NCI-H2227 treated with DMSO at 0.1 percent for 48 hours (cell line): ENCODE results near the gene EDAR.

Experiments used
- DNase-seq: peaks from one replicate; lab custom pipeline; 2025; lab: John Stamatoyannopoulos, UW

Gene EDAR

GRCh38 chr2:108908713-108909070 lies 80.3 kb downstream of the EDAR start:
- DNase-seq: no peak

DNA sequence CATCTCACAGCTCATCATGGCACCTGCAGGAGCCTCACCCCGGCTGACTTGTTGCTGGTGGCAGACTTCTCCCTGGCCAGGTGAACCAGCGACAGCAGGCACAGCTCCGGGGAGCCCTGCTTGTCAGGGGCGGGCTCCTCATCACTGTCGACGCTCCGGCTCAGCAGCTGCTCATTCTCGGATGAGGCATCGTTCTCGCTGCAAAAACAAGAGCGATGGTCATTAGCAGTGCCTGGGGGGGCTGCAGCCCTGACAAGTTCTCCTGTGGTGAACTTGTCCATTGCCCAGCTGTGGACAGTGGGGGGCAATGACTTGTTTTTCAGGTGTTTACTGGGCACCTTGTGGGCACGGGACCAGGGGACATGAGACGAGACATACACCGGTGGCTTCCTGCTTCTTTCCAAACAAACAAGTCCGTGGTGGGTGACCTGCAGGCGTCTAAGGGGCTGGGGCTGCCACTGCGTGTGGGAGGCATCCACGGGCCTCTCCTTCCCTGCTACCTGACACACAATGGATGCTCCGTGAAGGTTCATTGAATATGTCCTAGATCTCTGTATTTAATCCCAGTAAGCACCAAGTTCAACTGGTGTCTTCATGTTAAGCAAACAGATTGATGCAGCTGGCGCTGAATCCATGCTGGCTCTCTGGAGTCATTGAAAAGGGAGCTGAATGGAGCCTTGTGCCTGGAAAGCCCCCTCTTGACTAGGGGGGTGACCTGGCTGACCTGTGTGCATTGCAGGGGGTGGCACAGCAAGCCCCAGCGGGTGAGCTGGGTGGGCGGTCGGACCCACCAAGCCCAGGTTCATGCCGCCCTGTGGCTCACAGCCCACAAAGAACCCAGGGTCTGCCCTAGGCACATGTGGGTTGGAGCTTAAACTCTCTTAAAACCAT lies 81.0 kb downstream of the EDAR start:
- DNase-seq: no peak

GRCh38 chr2:108906403-108907077 lies 82.5 kb downstream of the EDAR start:
- DNase-seq: no peak

DNA sequence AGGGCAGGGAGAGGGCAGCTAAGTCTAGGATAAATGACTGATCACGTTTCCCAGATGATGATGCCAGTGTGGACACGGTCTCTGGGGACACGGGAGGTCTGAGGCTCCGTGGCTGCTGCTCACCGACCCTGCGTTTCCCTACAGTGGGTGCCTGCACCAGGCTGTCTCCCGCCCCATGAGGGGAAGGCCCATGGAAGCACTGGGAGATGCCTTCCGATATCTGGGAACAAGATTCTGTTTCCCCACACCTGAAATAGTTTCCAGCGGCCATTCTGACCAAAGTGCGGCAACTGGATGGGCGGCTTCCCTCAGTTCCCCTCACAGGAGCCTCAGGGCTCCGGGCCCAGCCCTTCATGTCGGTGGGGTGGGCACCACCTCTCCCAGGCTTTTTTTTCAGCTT lies 83.1 kb downstream of the EDAR start:
- no peak for DNase-seq

DNA sequence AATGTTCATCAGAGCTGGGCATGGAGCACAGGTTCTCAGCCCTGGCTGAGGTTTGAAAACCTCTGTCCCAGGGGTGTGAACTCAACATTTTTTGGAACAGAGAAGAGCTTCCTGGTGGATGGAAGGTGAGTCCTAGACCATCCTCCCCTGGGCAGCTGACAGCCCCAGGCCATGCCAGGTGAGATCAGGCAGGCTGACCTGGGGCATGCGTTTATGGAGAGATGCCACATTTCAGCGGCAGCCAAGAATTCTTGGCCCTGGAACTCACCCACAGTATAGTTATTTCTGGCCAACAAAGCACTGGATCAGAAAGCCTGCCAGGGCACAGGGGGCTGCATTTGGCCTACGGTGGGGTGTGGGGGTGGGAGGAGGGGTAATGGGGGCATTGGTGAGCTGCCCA lies 83.8 kb downstream of the EDAR start:
- no peak for DNase-seq

- no peak for DNase-seq
Measured at GRCh38 chr2:108904680-108905079, 84.3 kb downstream of the EDAR start.

DNA sequence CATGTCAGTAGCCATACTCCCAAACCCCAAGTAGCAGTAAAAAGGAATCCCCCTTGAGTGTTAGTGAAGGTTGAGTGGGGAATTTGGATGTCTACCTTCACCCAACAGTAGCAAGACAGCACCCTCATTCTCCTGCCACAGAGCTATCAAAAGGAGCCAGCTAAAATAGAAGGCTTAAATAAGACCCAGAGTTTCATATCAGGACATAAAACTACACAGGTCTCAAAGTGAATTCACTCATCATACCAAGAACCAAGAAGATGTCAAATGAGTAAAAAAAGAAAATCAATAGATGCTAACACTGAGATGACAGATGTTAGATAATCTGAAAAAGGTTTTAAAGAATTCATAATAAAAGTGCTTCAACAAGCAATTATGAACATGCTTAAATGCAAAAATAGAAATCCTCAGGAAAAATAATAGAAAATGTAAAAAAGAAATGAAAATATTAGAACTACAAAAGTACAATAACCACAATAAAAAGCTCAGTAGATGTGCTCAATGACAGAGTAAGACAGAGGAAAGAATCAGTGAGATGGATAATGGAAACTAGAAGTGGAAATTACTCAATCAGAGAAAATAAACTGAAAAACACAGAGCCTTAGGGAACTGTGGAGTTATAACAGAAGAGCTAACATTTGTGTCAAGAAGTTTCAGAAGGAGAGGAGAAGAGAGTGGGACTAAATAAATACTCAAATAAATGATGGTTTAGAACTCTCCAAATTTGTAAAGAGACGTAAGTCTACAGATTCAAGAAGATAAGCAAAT lies 90.5 kb downstream of the EDAR start:
- no peak for DNase-seq

GRCh38 chr2:108896741-108897140 lies 92.3 kb downstream of the EDAR start:
- DNase-seq: no peak

DNA sequence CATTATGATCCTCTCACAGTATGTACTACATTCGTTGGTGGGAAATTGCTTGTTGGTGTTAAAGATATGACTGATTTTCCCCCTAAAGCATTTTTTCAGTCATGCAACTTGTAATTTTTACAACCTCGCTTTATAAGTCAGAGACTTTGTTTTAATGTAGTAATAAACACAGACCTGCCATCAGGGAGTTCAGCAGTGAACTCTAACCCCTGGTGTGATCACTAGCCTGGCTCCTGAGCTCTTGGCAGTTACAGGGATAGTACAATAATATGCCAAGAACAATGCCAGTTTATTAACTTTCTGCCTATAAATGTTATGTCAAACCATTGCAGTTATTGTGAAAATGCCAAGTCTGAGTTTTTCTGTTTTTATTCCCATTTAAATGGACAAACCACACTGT lies 93.8 kb downstream of the EDAR start:
- DNase-seq: no peak

- no peak for DNase-seq
Measured at GRCh38 chr2:108894766-108895165, 94.3 kb downstream of the EDAR start.

GRCh38 chr2:108893277-108893676 lies 95.7 kb downstream of the EDAR start:
- DNase-seq: no peak

GRCh38 chr2:108889907-108890306 lies 99.1 kb downstream of the EDAR start:
- no peak for DNase-seq

GRCh38 chr2:108884619-108885018 lies 104.4 kb downstream of the EDAR start:
- peak; percentile 8 for DNase-seq

GRCh38 chr2:108878276-108878675 lies 110.7 kb downstream of the EDAR start:
- DNase-seq: no peak

DNA sequence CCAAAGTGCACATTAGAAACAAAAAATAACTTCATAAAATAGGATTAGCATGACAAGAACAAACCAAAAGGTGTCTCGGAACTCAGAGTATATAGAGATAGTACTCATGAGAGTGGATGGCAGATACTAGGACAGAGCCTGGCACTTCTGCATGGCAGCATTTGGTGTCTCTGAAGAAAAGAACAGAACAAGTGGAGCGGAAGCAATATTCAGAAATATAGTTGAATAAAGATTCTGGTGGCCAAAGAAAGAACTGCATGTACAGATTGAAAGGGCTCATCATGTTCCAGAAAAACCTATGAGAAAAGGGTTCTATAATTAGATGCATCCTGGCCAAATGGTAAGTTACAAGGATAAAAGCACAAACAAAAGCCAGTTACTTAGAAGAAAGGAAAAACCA lies 111.5 kb downstream of the EDAR start:
- DNase-seq: no peak

DNA sequence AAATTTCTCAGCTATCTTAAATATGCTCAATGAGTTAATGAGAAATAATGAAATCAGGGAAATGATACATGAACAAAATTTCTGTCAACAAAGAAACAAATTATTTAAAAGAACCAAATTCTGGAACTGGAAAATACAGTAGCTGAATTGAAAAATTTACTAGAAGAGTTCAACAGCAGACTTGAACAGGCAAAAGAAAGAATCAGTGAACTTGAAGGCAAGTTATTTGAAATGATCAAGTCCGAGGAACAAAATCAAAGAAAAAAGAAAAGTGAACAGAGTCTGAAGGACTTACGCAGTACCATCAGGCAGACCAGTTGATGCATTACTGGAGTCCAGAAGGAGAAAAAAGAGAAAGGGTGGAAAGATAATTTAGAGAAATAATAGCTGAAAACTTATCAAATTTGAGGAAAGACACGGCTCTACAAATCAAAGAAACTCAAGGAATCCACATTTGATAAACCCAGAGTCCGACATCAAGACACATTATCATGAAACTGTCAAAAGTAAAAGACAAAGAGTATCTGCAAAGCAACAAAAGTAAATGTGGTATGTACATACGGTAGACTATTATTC lies 118.9 kb downstream of the EDAR start:
- no peak for DNase-seq

- DNase-seq: no peak
Measured at GRCh38 chr2:108869542-108869941, 119.5 kb downstream of the EDAR start.

DNA sequence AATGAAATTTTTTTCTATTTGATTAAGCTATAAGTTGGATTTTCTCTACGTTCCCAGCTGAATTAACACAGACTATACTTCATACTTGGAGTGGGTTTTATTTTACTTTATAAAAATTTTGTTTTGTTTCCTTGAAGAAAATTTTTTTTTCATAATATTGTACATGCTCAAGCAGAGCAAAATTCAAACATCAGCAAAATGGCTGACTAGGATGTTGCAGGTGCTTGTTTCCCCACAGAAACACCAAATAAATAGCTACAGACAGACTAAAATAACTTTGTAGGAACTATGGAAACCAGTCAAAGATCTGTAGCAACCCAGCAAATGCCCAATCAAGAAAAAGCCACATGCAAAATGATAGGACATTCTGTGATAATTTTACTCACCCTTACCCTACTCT lies 120.1 kb downstream of the EDAR start:
- no peak for DNase-seq

DNA sequence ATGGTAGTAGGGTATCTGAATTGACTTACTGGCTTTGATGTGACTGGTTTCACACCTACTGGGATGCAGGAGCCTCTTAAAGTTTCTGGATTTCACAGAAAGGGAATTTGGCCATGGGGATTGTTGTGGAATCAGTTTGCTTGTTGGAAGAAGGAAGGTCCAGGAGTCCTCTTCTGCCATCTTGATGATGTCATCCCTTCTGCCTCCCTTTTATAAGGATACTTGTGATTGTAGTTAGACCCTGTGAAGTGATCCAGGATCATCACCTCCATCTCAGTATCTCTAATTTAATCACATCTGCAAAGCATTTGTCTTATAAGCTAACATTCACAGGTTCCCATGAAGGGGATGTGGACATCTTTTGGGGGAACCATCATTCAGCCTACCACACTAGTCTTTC lies 123.0 kb downstream of the EDAR start:
- DNase-seq: no peak

DNA sequence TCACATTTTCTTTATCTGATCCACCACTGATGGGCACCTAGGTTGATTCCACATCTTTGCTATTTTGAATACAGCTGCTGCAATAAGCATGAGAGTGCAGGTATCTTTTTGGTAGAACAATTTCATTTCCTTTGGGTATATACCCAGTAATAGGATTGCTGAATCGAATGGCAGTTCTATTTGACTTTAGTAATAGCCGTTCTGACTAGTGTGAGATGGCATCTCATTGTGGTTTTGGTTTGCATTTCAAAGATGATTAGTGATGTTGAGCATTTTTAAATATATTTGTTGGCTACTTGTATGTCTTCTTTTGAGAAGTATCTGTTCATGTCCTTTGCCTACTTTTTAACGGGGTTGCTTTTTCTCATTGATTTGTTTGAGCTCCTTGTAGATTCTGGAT lies 130.1 kb downstream of the EDAR start:
- no peak for DNase-seq

GRCh38 chr2:108855194-108855593 lies 133.8 kb downstream of the EDAR start:
- DNase-seq: peak; percentile 13

DNA sequence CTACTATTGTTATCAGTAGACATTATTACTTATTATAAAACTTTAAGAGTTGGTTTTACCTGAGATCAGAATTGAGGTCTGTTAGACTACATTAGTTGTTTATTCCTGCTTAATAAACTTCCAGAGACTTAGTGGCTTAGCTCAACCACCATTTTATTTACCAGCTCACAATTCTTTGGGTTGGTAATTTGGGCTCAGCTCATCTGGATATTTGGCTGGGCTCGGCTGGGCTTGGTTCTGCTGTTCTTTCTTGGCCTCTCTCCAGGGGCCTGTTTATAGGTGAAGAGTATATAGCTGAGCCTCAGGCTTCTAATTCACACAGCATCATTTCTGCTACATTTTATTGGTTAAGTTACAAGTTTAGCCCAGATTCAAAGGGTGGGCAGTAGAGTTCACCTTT lies 134.5 kb downstream of the EDAR start:
- DNase-seq: no peak

- DNase-seq: no peak
Measured at GRCh38 chr2:108853421-108853820, 135.6 kb downstream of the EDAR start.
